Measurements from ENCODE around the gene CLEC19A.
"Not testable (repeated sequence)": the region's sequence is repeated elsewhere in the genome, so short reads cannot be mapped to it uniquely, and the experiment has no call there.

The CLEC19A gene

GRCh38 chr16:19308392-19308791 lies 22.9 kb downstream of the CLEC19A start:
- no peak for TF ChIP-seq TAF1 (IDR thresholded peaks at IDR 0.05; ENCODE audit: low read depth, low read length)
- no peak for TF ChIP-seq POLR2AphosphoS5 (IDR thresholded peaks at IDR 0.05; ENCODE audit: low read depth, low read length)
- TF ChIP-seq SPI1 (IDR thresholded peaks at IDR 0.05; ENCODE audit: low read depth, low read length), result no peak
- TF ChIP-seq POLR2A (IDR thresholded peaks at IDR 0.05; ENCODE audit: low read depth, low read length), result no peak
- TF ChIP-seq PAX5 (IDR thresholded peaks at IDR 0.05; ENCODE audit: insufficient read depth, low read length, severe bottlenecking), result no peak
- TF ChIP-seq POU2F2 (IDR thresholded peaks at IDR 0.05; ENCODE audit: low read depth, low read length), result no peak
- FAIRE-seq, result no peak
- DNase-seq (ENCODE audit: insufficient read length, low spot score), result no peak

GRCh38 chr16:19309178-19309577 lies 23.6 kb downstream of the CLEC19A start:
- FAIRE-seq (no peak), DNase-seq (ENCODE audit: insufficient read length, low spot score) (no peak)
- TF ChIP-seq POLR2AphosphoS5 (IDR thresholded peaks at IDR 0.05; ENCODE audit: low read depth, low read length) (no peak), POU2F2 (IDR thresholded peaks at IDR 0.05; ENCODE audit: low read depth, low read length) (no peak), POLR2A (IDR thresholded peaks at IDR 0.05; ENCODE audit: low read depth, low read length) (no peak), TAF1 (IDR thresholded peaks at IDR 0.05; ENCODE audit: low read depth, low read length) (no peak), PAX5 (IDR thresholded peaks at IDR 0.05; ENCODE audit: insufficient read depth, low read length, severe bottlenecking) (no peak), SPI1 (IDR thresholded peaks at IDR 0.05; ENCODE audit: low read depth, low read length) (no peak)

- no peak for TF ChIP-seq POLR2A (IDR thresholded peaks at IDR 0.05; ENCODE audit: low read depth, low read length)
- no peak for TF ChIP-seq SPI1 (IDR thresholded peaks at IDR 0.05; ENCODE audit: low read depth, low read length)
- TF ChIP-seq POU2F2 (IDR thresholded peaks at IDR 0.05; ENCODE audit: low read depth, low read length), result no peak
- TF ChIP-seq POLR2AphosphoS5 (IDR thresholded peaks at IDR 0.05; ENCODE audit: low read depth, low read length), result no peak
- TF ChIP-seq PAX5 (IDR thresholded peaks at IDR 0.05; ENCODE audit: insufficient read depth, low read length, severe bottlenecking), result no peak
- TF ChIP-seq TAF1 (IDR thresholded peaks at IDR 0.05; ENCODE audit: low read depth, low read length), result no peak
- DNase-seq (ENCODE audit: insufficient read length, low spot score) (no peak), FAIRE-seq (no peak)
These were observed 29.3 kb downstream of the CLEC19A start for GRCh38 chr16:19314718-19315425.

- DNase-seq (ENCODE audit: insufficient read length, low spot score) (no peak), FAIRE-seq (no peak)
These were observed 30.4 kb downstream of the CLEC19A start for GRCh38 chr16:19315889-19316433.

GRCh38 chr16:19316846-19317245 lies 31.3 kb downstream of the CLEC19A start:
- DNase-seq (ENCODE audit: insufficient read length, low spot score) (no peak), FAIRE-seq (no peak)
- TF ChIP-seq POLR2AphosphoS5 (IDR thresholded peaks at IDR 0.05; ENCODE audit: low read depth, low read length), result no peak
- no peak for TF ChIP-seq SPI1 (IDR thresholded peaks at IDR 0.05; ENCODE audit: low read depth, low read length)
- no peak for TF ChIP-seq POLR2A (IDR thresholded peaks at IDR 0.05; ENCODE audit: low read depth, low read length)
- TF ChIP-seq PAX5 (IDR thresholded peaks at IDR 0.05; ENCODE audit: insufficient read depth, low read length, severe bottlenecking), result no peak
- TF ChIP-seq POU2F2 (IDR thresholded peaks at IDR 0.05; ENCODE audit: low read depth, low read length), result no peak
- TF ChIP-seq TAF1 (IDR thresholded peaks at IDR 0.05; ENCODE audit: low read depth, low read length), result no peak

More at GRCh38 chr16:19315889-19316433, 30.4 kb downstream of the CLEC19A start:
- TF ChIP-seq SPI1 (IDR thresholded peaks at IDR 0.05; ENCODE audit: low read depth, low read length) (no peak), TAF1 (IDR thresholded peaks at IDR 0.05; ENCODE audit: low read depth, low read length) (no peak), POLR2AphosphoS5 (IDR thresholded peaks at IDR 0.05; ENCODE audit: low read depth, low read length) (no peak)

- FAIRE-seq; DNase-seq (ENCODE audit: insufficient read length, low spot score): not testable (repeated sequence)
These were observed 35.7 kb downstream of the CLEC19A start for GRCh38 chr16:19321186-19321585.

GRCh38 chr16:19323596-19323995 lies 38.1 kb downstream of the CLEC19A start:
- TF ChIP-seq POLR2A (IDR thresholded peaks at IDR 0.05; ENCODE audit: low read depth, low read length), result no peak
- no peak for TF ChIP-seq PAX5 (IDR thresholded peaks at IDR 0.05; ENCODE audit: insufficient read depth, low read length, severe bottlenecking)
- no peak for TF ChIP-seq TAF1 (IDR thresholded peaks at IDR 0.05; ENCODE audit: low read depth, low read length)
- FAIRE-seq, result no peak
- DNase-seq (ENCODE audit: insufficient read length, low spot score), result no peak

GRCh38 chr16:19328364-19328763 lies 42.8 kb downstream of the CLEC19A start:
- TF ChIP-seq POLR2AphosphoS5 (IDR thresholded peaks at IDR 0.05; ENCODE audit: low read depth, low read length) (no peak), PAX5 (IDR thresholded peaks at IDR 0.05; ENCODE audit: insufficient read depth, low read length, severe bottlenecking) (no peak), TAF1 (IDR thresholded peaks at IDR 0.05; ENCODE audit: low read depth, low read length) (no peak), POU2F2 (IDR thresholded peaks at IDR 0.05; ENCODE audit: low read depth, low read length) (no peak), POLR2A (IDR thresholded peaks at IDR 0.05; ENCODE audit: low read depth, low read length) (no peak), SPI1 (IDR thresholded peaks at IDR 0.05; ENCODE audit: low read depth, low read length) (no peak)
- no peak for FAIRE-seq
- DNase-seq (ENCODE audit: insufficient read length, low spot score), result no peak

GRCh38 chr16:19329932-19330331 lies 44.4 kb downstream of the CLEC19A start:
- TF ChIP-seq POLR2AphosphoS5 (IDR thresholded peaks at IDR 0.05; ENCODE audit: low read depth, low read length) (no peak), SPI1 (IDR thresholded peaks at IDR 0.05; ENCODE audit: low read depth, low read length) (no peak), POLR2A (IDR thresholded peaks at IDR 0.05; ENCODE audit: low read depth, low read length) (no peak), TAF1 (IDR thresholded peaks at IDR 0.05; ENCODE audit: low read depth, low read length) (no peak)
- no peak for DNase-seq (ENCODE audit: insufficient read length, low spot score)
- no peak for FAIRE-seq

- DNase-seq (ENCODE audit: insufficient read length, low spot score) (no peak), FAIRE-seq (no peak)
- TF ChIP-seq POU2F2 (IDR thresholded peaks at IDR 0.05; ENCODE audit: low read depth, low read length) (no peak), TAF1 (IDR thresholded peaks at IDR 0.05; ENCODE audit: low read depth, low read length) (no peak), SPI1 (IDR thresholded peaks at IDR 0.05; ENCODE audit: low read depth, low read length) (no peak), POLR2AphosphoS5 (IDR thresholded peaks at IDR 0.05; ENCODE audit: low read depth, low read length) (no peak), PAX5 (IDR thresholded peaks at IDR 0.05; ENCODE audit: insufficient read depth, low read length, severe bottlenecking) (no peak), POLR2A (IDR thresholded peaks at IDR 0.05; ENCODE audit: low read depth, low read length) (no peak)
These were observed 45.4 kb downstream of the CLEC19A start for GRCh38 chr16:19330841-19331397.

Measured in GM12891 (cell line).